OCI-LY3 (cell line): ENCODE data around the gene VSTM5.

Experiments used
- H2AFZ ChIP-seq: fragments of 200-600, 300-600 bp; shearing (Covaris generic); 2 replicates; pipeline ENCODE4 v1.6.0; 2014; ENCODE audit warnings: antibody characterized with exemption, low read depth, low read length
- H3K27ac ChIP-seq: fragments of 200-600, 300-600 bp; sonication (generic); 2 replicates; pipeline ENCODE4 v1.5.1; 2014; ENCODE audit warnings: mild to moderate bottlenecking, low read length, moderate library complexity, mixed read lengths
- H3K27me3 ChIP-seq: fragments of 200-600, 300-600 bp; sonication (generic); 2 replicates; pipeline ENCODE4 v1.6.1; 2014; ENCODE audit warnings: low read depth, low read length, mixed read lengths
- H3K36me3 ChIP-seq: fragments of 200-600, 300-600 bp; sonication (generic); replicated peaks from 2 replicates; pipeline ENCODE3; 2014; ENCODE audit warnings: low read depth, low read length, mixed read lengths
- H3K4me1 ChIP-seq: fragments of 300-600, 200-600 bp; sonication (generic); 2 replicates; pipeline ENCODE4 v1.6.1; 2014; ENCODE audit warnings: low read length, mixed read lengths
- H3K4me2 ChIP-seq: fragments of 200-600, 300-600 bp; sonication (generic); 2 replicates; pipeline ENCODE4 v1.6.1; 2014; ENCODE audit warnings: low read length, mixed read lengths
- H3K4me3 ChIP-seq: fragments of 300-600, 200-600 bp; sonication (generic); 2 replicates; pipeline ENCODE4 v1.5.1; 2014; ENCODE audit warnings: antibody characterized with exemption, mild to moderate bottlenecking, low read length, moderate library complexity
- H3K79me2 ChIP-seq: fragments of 300-600, 200-600 bp; shearing (Covaris generic); 2 replicates; pipeline ENCODE4 v1.6.1; 2014; ENCODE audit warnings: mild to moderate bottlenecking, low read length, mixed read lengths
- H3K9ac ChIP-seq: fragments of 300-600, 200-600 bp; shearing (Covaris generic); 2 replicates; pipeline ENCODE4 v1.6.0; 2014; ENCODE audit warnings: mild to moderate bottlenecking, low read length, moderate library complexity
- H3K9me3 ChIP-seq: fragments of 200-600, 300-600 bp; shearing (Covaris generic); 2 replicates; pipeline ENCODE4 v1.6.1; 2014; ENCODE audit warnings: low read length, mixed read lengths; ENCODE audit not compliant: insufficient read depth
- H4K20me1 ChIP-seq: fragments of 200-600, 300-600 bp; sonication (generic); 2 replicates; pipeline ENCODE4 v1.6.1; 2016; ENCODE audit warnings: low read length, mixed read lengths; ENCODE audit not compliant: insufficient read depth
- EZH2phosphoT487 ChIP-seq: fragments of 200-600 bp; shearing (Covaris generic); IDR thresholded peaks from 2 replicates; pipeline ENCODE4 v1.6.1; 2018; ENCODE audit warnings: antibody characterized with exemption, mixed run types, low read depth
- TF ChIP-seq, protein P1 (sequence below): fragments of 200-600, 300-600 bp; sonication (generic); IDR thresholded peaks from 2 replicates; pipeline ENCODE4 v1.5.1; 2014; ENCODE audit warnings: antibody characterized with exemption, low read length, low read depth

VSTM5 gene

DNA sequence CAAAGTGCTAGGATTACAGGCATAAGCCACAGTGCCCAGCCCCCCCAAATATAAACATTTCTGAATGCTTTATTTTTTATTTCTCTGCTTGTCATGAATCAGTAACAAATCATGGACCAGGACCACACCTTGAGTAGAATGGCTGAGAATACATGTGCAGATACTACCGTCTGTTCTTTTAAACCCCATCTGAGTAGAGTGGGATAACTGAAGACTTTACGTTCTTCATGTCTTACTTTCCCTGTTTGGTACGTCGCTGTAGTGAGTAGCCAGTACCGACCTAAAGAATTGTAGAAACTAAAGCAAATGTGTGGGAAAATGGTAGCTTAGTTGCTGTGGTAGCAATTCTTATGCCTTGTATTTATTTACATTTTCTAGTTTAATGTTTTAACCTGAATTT, 36.4 kb downstream of the VSTM5 start:
- TF ChIP-seq, protein P1, sequence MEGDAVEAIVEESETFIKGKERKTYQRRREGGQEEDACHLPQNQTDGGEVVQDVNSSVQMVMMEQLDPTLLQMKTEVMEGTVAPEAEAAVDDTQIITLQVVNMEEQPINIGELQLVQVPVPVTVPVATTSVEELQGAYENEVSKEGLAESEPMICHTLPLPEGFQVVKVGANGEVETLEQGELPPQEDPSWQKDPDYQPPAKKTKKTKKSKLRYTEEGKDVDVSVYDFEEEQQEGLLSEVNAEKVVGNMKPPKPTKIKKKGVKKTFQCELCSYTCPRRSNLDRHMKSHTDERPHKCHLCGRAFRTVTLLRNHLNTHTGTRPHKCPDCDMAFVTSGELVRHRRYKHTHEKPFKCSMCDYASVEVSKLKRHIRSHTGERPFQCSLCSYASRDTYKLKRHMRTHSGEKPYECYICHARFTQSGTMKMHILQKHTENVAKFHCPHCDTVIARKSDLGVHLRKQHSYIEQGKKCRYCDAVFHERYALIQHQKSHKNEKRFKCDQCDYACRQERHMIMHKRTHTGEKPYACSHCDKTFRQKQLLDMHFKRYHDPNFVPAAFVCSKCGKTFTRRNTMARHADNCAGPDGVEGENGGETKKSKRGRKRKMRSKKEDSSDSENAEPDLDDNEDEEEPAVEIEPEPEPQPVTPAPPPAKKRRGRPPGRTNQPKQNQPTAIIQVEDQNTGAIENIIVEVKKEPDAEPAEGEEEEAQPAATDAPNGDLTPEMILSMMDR, result no peak
- no peak for TF ChIP-seq EZH2phosphoT487
- H3K4me3 ChIP-seq, result no peak overlapping the region
- H3K36me3 ChIP-seq, result peaks cover 66% of the 10 kb centered on the region
- no peaks in the 10 kb centered on the region for H4K20me1 ChIP-seq
- no peaks in the 10 kb centered on the region for H3K9me3 ChIP-seq
- no peak overlapping the region for H3K9ac ChIP-seq
- no peak overlapping the region for H3K4me2 ChIP-seq
- H2AFZ ChIP-seq, result no peak overlapping the region
- H3K4me1 ChIP-seq, result no peaks in the 10 kb centered on the region
- H3K27ac ChIP-seq, result no peak overlapping the region
- no peaks in the 10 kb centered on the region for H3K27me3 ChIP-seq
- peaks cover 4% of the 10 kb centered on the region; the same call in 1 of the 2 replicates for H3K79me2 ChIP-seq

DNA sequence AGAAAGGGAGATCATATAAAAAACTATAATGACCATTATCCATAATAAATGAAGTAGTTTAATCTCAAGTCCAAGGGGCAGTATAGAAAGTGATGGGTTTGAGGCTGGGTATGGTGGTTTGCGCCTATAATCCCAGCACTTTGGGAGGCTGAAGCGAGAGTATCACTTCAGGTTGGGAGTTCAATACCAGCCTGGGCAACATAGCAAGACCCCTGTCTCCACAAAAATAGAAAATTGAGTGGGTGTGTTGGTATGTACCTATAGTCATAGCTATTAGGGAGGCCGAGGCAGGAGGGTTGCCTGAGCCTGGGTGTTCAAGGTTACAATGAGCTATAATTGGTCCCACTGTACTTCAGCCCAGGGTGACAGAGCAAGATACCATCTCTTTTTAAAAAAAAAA, 42.4 kb downstream of the VSTM5 start:
- Histone ChIP-seq H3K4me1 (no peaks in the 10 kb centered on the region), H4K20me1 (no peaks in the 10 kb centered on the region), H3K4me2 (no peak overlapping the region), H3K4me3 (no peak overlapping the region), H3K36me3 (peaks cover 70% of the 10 kb centered on the region), H3K27ac (no peak overlapping the region), H3K9ac (no peak overlapping the region), H3K79me2 (peaks cover 8% of the 10 kb centered on the region; the same call in 1 of the 2 replicates), H2AFZ (no peak overlapping the region), H3K27me3 (no peaks in the 10 kb centered on the region), H3K9me3 (no peaks in the 10 kb centered on the region)
- TF ChIP-seq EZH2phosphoT487, result no peak

DNA sequence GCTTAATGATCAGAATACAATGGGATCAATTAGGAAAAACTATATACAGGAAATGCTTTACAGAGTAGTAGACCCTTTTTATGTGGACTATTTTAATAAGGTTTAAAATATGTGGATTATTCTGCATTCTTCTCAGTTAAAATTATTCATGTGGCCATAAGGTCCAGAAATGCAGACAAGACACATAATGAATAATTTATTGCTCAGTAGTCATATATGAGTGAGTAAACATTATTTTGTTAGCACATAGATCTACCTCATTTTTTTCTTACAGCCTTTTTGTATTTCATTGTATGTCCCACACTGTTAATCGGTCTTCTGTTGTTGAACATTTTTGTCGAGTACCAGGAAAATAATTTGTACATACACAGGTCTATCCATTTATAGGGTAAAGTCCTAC, 45.5 kb downstream of the VSTM5 start:
- Histone ChIP-seq H3K27me3 (no peaks in the 10 kb centered on the region), H3K4me3 (no peak overlapping the region), H3K9me3 (no peaks in the 10 kb centered on the region), H2AFZ (no peak overlapping the region), H3K27ac (no peak overlapping the region), H3K36me3 (peaks cover 67% of the 10 kb centered on the region), H3K79me2 (peaks cover 8% of the 10 kb centered on the region; the same call in 1 of the 2 replicates), H3K9ac (no peak overlapping the region), H3K4me1 (no peaks in the 10 kb centered on the region), H3K4me2 (no peak overlapping the region), H4K20me1 (peaks cover 4% of the 10 kb centered on the region; the same call in 1 of the 2 replicates)
- TF ChIP-seq, protein P1, result no peak
- no peak for TF ChIP-seq EZH2phosphoT487

DNA sequence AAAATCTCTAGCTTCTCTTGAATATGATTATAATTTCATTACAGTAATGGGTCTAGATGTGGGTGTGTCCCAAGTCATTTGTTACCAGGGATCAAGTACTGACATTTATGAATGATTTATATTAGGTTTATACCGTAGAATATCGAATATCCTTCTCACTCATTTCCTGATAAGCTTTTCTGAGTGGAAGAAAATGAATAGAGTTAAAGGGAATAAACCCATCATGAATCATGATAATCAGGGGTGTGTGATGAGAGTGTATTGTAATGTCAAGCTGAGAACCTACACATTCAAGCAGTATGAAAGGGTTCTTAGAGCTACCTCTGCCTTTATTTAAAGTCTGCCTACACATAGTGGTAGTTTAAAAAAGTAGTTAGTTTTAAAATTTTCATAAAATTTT, 49.1 kb downstream of the VSTM5 start:
- Histone ChIP-seq H3K79me2 (no peaks in the 10 kb centered on the region; the same call in 1 of the 2 replicates), H3K9ac (no peak overlapping the region), H4K20me1 (peaks cover 4% of the 10 kb centered on the region; the same call in 1 of the 2 replicates), H3K4me1 (no peaks in the 10 kb centered on the region), H3K4me3 (no peak overlapping the region), H3K4me2 (no peak overlapping the region), H3K27ac (no peak overlapping the region), H3K9me3 (no peaks in the 10 kb centered on the region), H3K36me3 (peaks cover 72% of the 10 kb centered on the region), H2AFZ (no peak overlapping the region), H3K27me3 (no peaks in the 10 kb centered on the region)
- TF ChIP-seq, protein P1, result no peak
- TF ChIP-seq EZH2phosphoT487, result no peak
